ENCODE measurements around the gene EBF4.

GRCh38 chr20:2651772-2652723, 40.5 kb upstream of the EBF4 start, which contains the start of gene NOP56:
- TF ChIP-seq, protein P1, sequence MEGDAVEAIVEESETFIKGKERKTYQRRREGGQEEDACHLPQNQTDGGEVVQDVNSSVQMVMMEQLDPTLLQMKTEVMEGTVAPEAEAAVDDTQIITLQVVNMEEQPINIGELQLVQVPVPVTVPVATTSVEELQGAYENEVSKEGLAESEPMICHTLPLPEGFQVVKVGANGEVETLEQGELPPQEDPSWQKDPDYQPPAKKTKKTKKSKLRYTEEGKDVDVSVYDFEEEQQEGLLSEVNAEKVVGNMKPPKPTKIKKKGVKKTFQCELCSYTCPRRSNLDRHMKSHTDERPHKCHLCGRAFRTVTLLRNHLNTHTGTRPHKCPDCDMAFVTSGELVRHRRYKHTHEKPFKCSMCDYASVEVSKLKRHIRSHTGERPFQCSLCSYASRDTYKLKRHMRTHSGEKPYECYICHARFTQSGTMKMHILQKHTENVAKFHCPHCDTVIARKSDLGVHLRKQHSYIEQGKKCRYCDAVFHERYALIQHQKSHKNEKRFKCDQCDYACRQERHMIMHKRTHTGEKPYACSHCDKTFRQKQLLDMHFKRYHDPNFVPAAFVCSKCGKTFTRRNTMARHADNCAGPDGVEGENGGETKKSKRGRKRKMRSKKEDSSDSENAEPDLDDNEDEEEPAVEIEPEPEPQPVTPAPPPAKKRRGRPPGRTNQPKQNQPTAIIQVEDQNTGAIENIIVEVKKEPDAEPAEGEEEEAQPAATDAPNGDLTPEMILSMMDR (IDR thresholded peaks at IDR 0.05): no peak
- TF ChIP-seq STAT6 (CRISPR knock-in tag; conservative IDR thresholded peaks at IDR 0.05; ENCODE audit: low read depth) (no peak), CBFB (CRISPR knock-in tag; IDR thresholded peaks at IDR 0.05; ENCODE audit: low read depth) (0 out of 2 replicates have a peak, but pooled peaks have one; percentile 51), ZBTB43 (CRISPR knock-in tag; IDR thresholded peaks at IDR 0.05) (no peak), ZNF121 (CRISPR knock-in tag; IDR thresholded peaks at IDR 0.05) (peak; percentile 77; the same call in 1 of the 2 replicates), NR3C1 (CRISPR knock-in tag; conservative IDR thresholded peaks at IDR 0.05; ENCODE audit: low read depth) (no peak), RELA (CRISPR knock-in tag; IDR thresholded peaks at IDR 0.05; ENCODE audit: borderline replicate concordance) (peak; percentile 88; the same call in 1 of the 2 replicates), ETV6 (CRISPR knock-in tag; IDR thresholded peaks at IDR 0.05) (peak; percentile 89; the same call in 1 of the 2 replicates), NFE2L1 (CRISPR knock-in tag; IDR thresholded peaks at IDR 0.05) (peak; percentile 9; the same call in 1 of the 2 replicates), FOXJ3 (CRISPR knock-in tag; IDR thresholded peaks at IDR 0.05; ENCODE audit: borderline replicate concordance) (no peak), MYBL2 (CRISPR knock-in tag; IDR thresholded peaks at IDR 0.05) (peak; percentile 85), ZNF219 (CRISPR knock-in tag; IDR thresholded peaks at IDR 0.05; ENCODE audit: borderline replicate concordance) (no peak), TCF7 (CRISPR knock-in tag; IDR thresholded peaks at IDR 0.05; ENCODE audit: low read depth) (no peak)
- TF ChIP-seq, protein P2, sequence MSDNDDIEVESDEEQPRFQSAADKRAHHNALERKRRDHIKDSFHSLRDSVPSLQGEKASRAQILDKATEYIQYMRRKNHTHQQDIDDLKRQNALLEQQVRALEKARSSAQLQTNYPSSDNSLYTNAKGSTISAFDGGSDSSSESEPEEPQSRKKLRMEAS (CRISPR knock-in tag; IDR thresholded peaks at IDR 0.05): no peak; the same call in 1 of the 2 replicates
